SK-N-SH (cell line): ENCODE results near the gene GOLGA3. TPM values are rescaled to one million over a fixed set of nuclear protein-coding genes. Genes with fewer than 3 reads are reported as not detected.

Source experiments
- CTCF ChIA-PET: fragments of 300-600, 350-600 bp; formaldehyde crosslinking; extraction: SDS; loops from one replicate; lab custom pipeline; 2021; lab: Yijun Ruan, JAX
- POLR2A ChIA-PET: fragments of 350-600 bp; sonication (Branson Sonifier 250); formaldehyde crosslinking; extraction: SDS; loops from one replicate; lab custom pipeline; 2020; ENCODE audit warnings: antibody characterized with exemption, inconsistent platforms; lab: Yijun Ruan, JAX
- DNase-seq: peaks from one replicate; pipeline ENCODE4 v3.0.0; 2012
- H2AFZ ChIP-seq: fragments of 200-600 bp; sonication (generic); 2 replicates; pipeline ENCODE4 v1.8.1; 2016; ENCODE audit warnings: antibody characterized with exemption, mild to moderate bottlenecking, low read depth
- H3F3A ChIP-seq: fragments of 200-600 bp; sonication (generic); replicated peaks from 2 replicates; pipeline ENCODE3; 2016; ENCODE audit warnings: antibody characterized with exemption, mild to moderate bottlenecking; ENCODE audit not compliant: insufficient read depth
- H3K27ac ChIP-seq, 2 experiments: fragments of 200-500 bp in 1 of 2; fragments of 200-600 bp in 1 of 2; sonication (Bioruptor generic) in 1 of 2; sonication (generic), shearing (Covaris generic) in 1 of 2; 2 replicates each; pipeline versions ENCODE4 v1.5.1 to v1.6.1; 2014 to 2016; ENCODE audit warnings: low read depth in 2 of 2, inconsistent platforms in 1 of 2, low read length in 1 of 2, mild to moderate bottlenecking in 1 of 2, mixed read lengths in 1 of 2
- H3K27me3 ChIP-seq: fragments of 200-600 bp; sonication (generic), shearing (Covaris generic); 2 replicates; pipeline ENCODE4 v1.6.1; 2016; ENCODE audit warnings: mixed run types; ENCODE audit not compliant: insufficient read depth
- H3K36me3 ChIP-seq, 2 experiments: fragments of 200-500 bp in 1 of 2; fragments of 200-600 bp in 1 of 2; sonication (Bioruptor generic) in 1 of 2; sonication (generic) in 1 of 2; replicated peaks in 1 of 2; 2 replicates each; pipeline versions ENCODE3 to v1.5.1; 2014 to 2016; ENCODE audit warnings: low read length in 1 of 2, mild to moderate bottlenecking in 1 of 2; ENCODE audit not compliant: insufficient read depth in 2 of 2, control insufficient read depth in 1 of 2
- H3K4me1 ChIP-seq, 2 experiments: fragments of 200-500 bp in 1 of 2; fragments of 200-600 bp in 1 of 2; sonication (Bioruptor generic) in 1 of 2; sonication (generic), shearing (Covaris generic) in 1 of 2; 2 replicates each; pipeline versions ENCODE4 v1.5.1 to v1.6.1; 2014 to 2016; ENCODE audit warnings: low read depth in 1 of 2, low read length in 1 of 2, mixed run types in 1 of 2; ENCODE audit not compliant: insufficient read depth in 2 of 2, control insufficient read depth in 1 of 2
- H3K4me2 ChIP-seq: fragments of 200-600 bp; sonication (generic), shearing (Covaris generic); 2 replicates; pipeline ENCODE4 v1.6.1; 2017; ENCODE audit warnings: mixed run types
- H3K4me3 ChIP-seq, 2 experiments: fragments of 200-500 bp in 1 of 2; fragments of 200-600 bp in 1 of 2; sonication (Bioruptor generic) in 1 of 2; sonication (generic), shearing (Covaris generic) in 1 of 2; 2 replicates each; pipeline versions ENCODE4 v1.5.1 to v1.8.1; 2014 to 2016; ENCODE audit warnings: low read depth in 2 of 2, inconsistent platforms in 1 of 2, low read length in 1 of 2, mild to moderate bottlenecking in 1 of 2, mixed read lengths in 1 of 2, moderate library complexity in 1 of 2
- H3K79me2 ChIP-seq: fragments of 200-600 bp; sonication (generic); 2 replicates; pipeline ENCODE4 v1.8.1; 2017; ENCODE audit warnings: mild to moderate bottlenecking; ENCODE audit not compliant: insufficient read depth
- H3K9ac ChIP-seq: fragments of 200-600 bp; sonication (generic); 2 replicates; pipeline ENCODE4 v1.6.1; 2017; ENCODE audit warnings: mixed run types
- H3K9me2 ChIP-seq: fragments of 200-600 bp; sonication (generic); 2 replicates; pipeline ENCODE4 v1.6.1; 2017; ENCODE audit warnings: mixed run types
- H3K9me3 ChIP-seq: fragments of 200-600 bp; sonication (generic); 2 replicates; pipeline ENCODE4 v1.6.1; 2017; ENCODE audit warnings: mixed run types, mild to moderate bottlenecking, moderate library complexity
- H4K20me1 ChIP-seq: fragments of 200-600 bp; sonication (generic); 2 replicates; pipeline ENCODE4 v1.6.1; 2017; ENCODE audit warnings: mild to moderate bottlenecking, mixed run types; ENCODE audit not compliant: insufficient read depth
- CTCF ChIP-seq: fragments of 200-600 bp; sonication (generic); IDR thresholded peaks from 2 replicates; pipeline ENCODE4 v1.6.1; 2017; ENCODE audit warnings: antibody characterized with exemption, mild to moderate bottlenecking, moderate library complexity
- EP300 ChIP-seq, 2 experiments: IDR thresholded peaks; 2 replicates each; pipeline versions ENCODE4 v1.4.0 to v1.6.1; 2012; ENCODE audit warnings: borderline replicate concordance in 1 of 2, low read depth in 1 of 2, low read length in 1 of 2
- FOSL2 ChIP-seq: IDR thresholded peaks from 2 replicates; pipeline ENCODE4 v1.4.0; 2012; ENCODE audit warnings: low read depth, mild to moderate bottlenecking, moderate library complexity, borderline replicate concordance
- FOXJ3 ChIP-seq: sonication (generic); formaldehyde crosslinking; IDR thresholded peaks from 2 replicates; pipeline ENCODE4 v1.5.1; 2020; ENCODE audit warnings: mild to moderate bottlenecking, missing genetic modification reagents
- GABPA ChIP-seq: IDR thresholded peaks from 2 replicates; pipeline ENCODE4 v1.4.0; 2012; ENCODE audit warnings: low read depth, mild to moderate bottlenecking
- GATA2 ChIP-seq: sonication (generic); formaldehyde crosslinking; IDR thresholded peaks from 2 replicates; pipeline ENCODE4 v1.5.0; 2020; ENCODE audit warnings: mild to moderate bottlenecking, missing genetic modification reagents
- MAX ChIP-seq: IDR thresholded peaks from 2 replicates; pipeline ENCODE4 v1.4.0; 2012; ENCODE audit warnings: low read depth
- MEF2A ChIP-seq: IDR thresholded peaks from 2 replicates; pipeline ENCODE4 v1.4.0; 2012; ENCODE audit warnings: low read depth, borderline replicate concordance
- MXI1 ChIP-seq: IDR thresholded peaks from 2 replicates; pipeline ENCODE4 v1.6.1; 2012; ENCODE audit warnings: mild to moderate bottlenecking, low read depth, low read length, improper control_type of control experiment
- NRF1 ChIP-seq: IDR thresholded peaks from 2 replicates; pipeline ENCODE4 v1.6.1; 2012; ENCODE audit warnings: low read depth, mild to moderate bottlenecking, low read length
- POLR2AphosphoS5 ChIP-seq: IDR thresholded peaks from 2 replicates; pipeline ENCODE4 v1.6.1; 2012; ENCODE audit warnings: low read depth, low read length
- RAD21 ChIP-seq: IDR thresholded peaks from 2 replicates; pipeline ENCODE4 v1.6.1; 2012; ENCODE audit warnings: mild to moderate bottlenecking, low read length
- RCOR1 ChIP-seq: fragments of 150-350 bp; IDR thresholded peaks from 2 replicates; pipeline ENCODE4 v1.6.1; 2017; ENCODE audit warnings: antibody characterized with exemption, low read length
- REST ChIP-seq: IDR thresholded peaks from 2 replicates; pipeline ENCODE4 v1.6.1; 2012; ENCODE audit warnings: mild to moderate bottlenecking, low read depth, low read length, moderate library complexity
- TAF1 ChIP-seq: IDR thresholded peaks from 2 replicates; pipeline ENCODE4 v1.6.1; 2012; ENCODE audit warnings: low read depth, mild to moderate bottlenecking, low read length, moderate library complexity, borderline replicate concordance
- TEAD4 ChIP-seq: IDR thresholded peaks from 2 replicates; pipeline ENCODE4 v1.4.0; 2012; ENCODE audit warnings: mild to moderate bottlenecking, borderline replicate concordance; ENCODE audit not compliant: insufficient read depth
- USF1 ChIP-seq: IDR thresholded peaks from 2 replicates; pipeline ENCODE4 v1.4.0; 2012; ENCODE audit warnings: low read depth, borderline replicate concordance
- USF2 ChIP-seq: fragments of 150-350 bp; IDR thresholded peaks from 2 replicates; pipeline ENCODE4 v1.6.1; 2017; ENCODE audit warnings: antibody characterized with exemption, low read length, low read depth, borderline replicate concordance
- WGBS: methylation state at CpG from one replicate; pipeline ENCODE4 v1.1.6; 2017; ENCODE audit warnings: low lambda C conversion rate; 5-methylcytosine and 5-hydroxymethylcytosine counted together
- polyA plus RNA-seq, 3 experiments: library from polyadenylated mRNA; depleted of rRNA; stranded (reverse); fragments of >200 nt; gene quantifications; 2 replicates each; pipeline ENCODE4 v1.2.3, GENCODE V29; 2012

GOLGA3 gene
- polyA plus RNA-seq, 1 of the 3 experiments (the other 2 are of a cell fraction): 16.9 TPM

- Histone ChIP-seq H3K27me3 (no peaks in the 10 kb centered on the region), H3F3A (no peaks in the 10 kb centered on the region), H3K9me3 (no peaks in the 10 kb centered on the region), H3K27ac (no peak overlapping the region), H3K36me3 (peaks cover 45 to 63% of the 10 kb centered on the region in 2 experiments), H3K4me1 (no peaks in the 10 kb centered on the region), H3K4me3 (no peak overlapping the region), H3K9ac (no peak overlapping the region), H4K20me1 (peaks cover 60% of the 10 kb centered on the region), H3K9me2 (no peaks in the 10 kb centered on the region), H3K79me2 (peaks cover 46% of the 10 kb centered on the region), H2AFZ (no peak overlapping the region), H3K4me2 (no peak overlapping the region)
- CTCF ChIA-PET: interaction anchor here (0.9 kb wide), 1 partner anchor 38 kb away, joined by 3 read pairs; no protein-coding TSS in a partner anchor
- WGBS: 95% methylated on average over 18 of the region's 18 CpGs
- no peak for DNase-seq
- TF ChIP-seq EP300 (IDR thresholded peaks at IDR 0.05; ENCODE audit: borderline replicate concordance in 1 of 2, low read depth in 1 of 2, low read length in 1 of 2): no peak
- TF ChIP-seq GABPA: no peak
- TF ChIP-seq GATA2 (CRISPR knock-in tag): no peak
- TF ChIP-seq CTCF: no peak
- no peak for TF ChIP-seq POLR2AphosphoS5
- TF ChIP-seq RCOR1: no peak
- TF ChIP-seq RAD21: no peak
- TF ChIP-seq USF2: no peak
- no peak for TF ChIP-seq MAX
- no peak for TF ChIP-seq MXI1
- TF ChIP-seq TAF1: no peak
- no peak for TF ChIP-seq REST
- TF ChIP-seq FOXJ3 (CRISPR knock-in tag): no peak
- no peak for TF ChIP-seq TEAD4
- no peak for TF ChIP-seq USF1
- no peak for TF ChIP-seq MEF2A
- TF ChIP-seq NRF1: no peak
- no peak for TF ChIP-seq FOSL2
- POLR2A ChIA-PET: no interaction called here
Measured at GRCh38 chr12:132806857-132807256, 21.8 kb downstream of the GOLGA3 start.
